ENCODE measurements around the gene PNPLA3. TPM values are rescaled to one million over a fixed set of nuclear protein-coding genes. Genes with fewer than 3 reads are reported as not detected.

Gene PNPLA3
- total RNA-seq, 4 donors from 2014 or later, result 0.32 TPM; not detected in 3

DNA sequence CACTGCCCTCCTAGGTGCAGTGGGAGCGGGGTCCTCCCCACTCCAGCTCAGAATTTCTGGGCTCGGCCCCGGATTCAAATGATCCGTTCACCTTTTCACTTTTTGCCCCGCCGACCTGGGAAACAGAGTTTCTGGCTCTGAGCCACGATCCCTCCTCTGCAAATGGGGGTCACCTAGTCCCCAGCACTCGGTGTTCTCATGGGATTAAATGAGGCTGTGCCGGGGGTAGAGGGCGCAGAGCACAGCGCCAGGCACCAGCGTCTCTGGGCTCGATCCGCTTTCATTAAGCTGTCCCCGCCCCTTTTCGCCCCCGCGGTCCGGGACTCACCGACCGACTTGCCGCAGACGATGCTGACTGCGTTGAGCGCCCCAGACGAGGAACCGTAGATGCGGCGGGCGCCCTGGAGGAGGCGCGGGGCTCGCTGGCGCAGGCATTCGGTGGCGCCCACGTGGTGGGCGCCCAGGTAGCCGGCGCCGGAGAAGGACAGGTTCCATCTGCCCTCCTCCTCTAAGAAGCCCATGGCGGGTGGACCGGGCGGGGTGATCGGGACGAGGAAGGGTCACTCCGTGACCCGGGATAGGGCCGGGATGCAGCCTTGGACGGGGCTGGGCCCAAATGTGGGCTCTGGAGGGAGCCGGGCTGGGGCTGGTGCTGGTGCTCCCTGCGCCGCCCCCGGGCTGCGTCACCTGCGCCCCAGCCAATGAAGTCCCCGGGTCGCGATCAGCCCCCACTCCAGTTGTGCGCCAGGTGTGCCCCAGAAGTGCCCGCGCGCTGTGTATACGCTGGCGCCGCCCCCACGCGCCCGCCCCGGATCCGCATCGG is 32.0 kb upstream of the PNPLA3 start, which contains the start of gene PNPLA5:
Gene PNPLA5, minus strand, starts transcription at position 654 of the 823 bp plus-strand sequence. Its CDS starts 133 bp downstream, at position 521.
- no peak within 1 kb of the TSS for H3K4me3 ChIP-seq
- intact Hi-C loops (cut with DNase I; ENCODE audit: low total_unique reads) (no loop called here), in situ Hi-C loops (cut with MboI; ENCODE audit: low pct_ligation_motif_present in 1 of 4, low pct_unique_long_range_greater_than_20kb in 1 of 4, low sequenced_read_pairs in 3 of 4) (no loop called here)
- no peak for TF ChIP-seq EP300 (IDR thresholded peaks at IDR 0.05; ENCODE audit: low read depth)
- no peak for TF ChIP-seq POLR2A (IDR thresholded peaks at IDR 0.05)
- TF ChIP-seq, protein P1, sequence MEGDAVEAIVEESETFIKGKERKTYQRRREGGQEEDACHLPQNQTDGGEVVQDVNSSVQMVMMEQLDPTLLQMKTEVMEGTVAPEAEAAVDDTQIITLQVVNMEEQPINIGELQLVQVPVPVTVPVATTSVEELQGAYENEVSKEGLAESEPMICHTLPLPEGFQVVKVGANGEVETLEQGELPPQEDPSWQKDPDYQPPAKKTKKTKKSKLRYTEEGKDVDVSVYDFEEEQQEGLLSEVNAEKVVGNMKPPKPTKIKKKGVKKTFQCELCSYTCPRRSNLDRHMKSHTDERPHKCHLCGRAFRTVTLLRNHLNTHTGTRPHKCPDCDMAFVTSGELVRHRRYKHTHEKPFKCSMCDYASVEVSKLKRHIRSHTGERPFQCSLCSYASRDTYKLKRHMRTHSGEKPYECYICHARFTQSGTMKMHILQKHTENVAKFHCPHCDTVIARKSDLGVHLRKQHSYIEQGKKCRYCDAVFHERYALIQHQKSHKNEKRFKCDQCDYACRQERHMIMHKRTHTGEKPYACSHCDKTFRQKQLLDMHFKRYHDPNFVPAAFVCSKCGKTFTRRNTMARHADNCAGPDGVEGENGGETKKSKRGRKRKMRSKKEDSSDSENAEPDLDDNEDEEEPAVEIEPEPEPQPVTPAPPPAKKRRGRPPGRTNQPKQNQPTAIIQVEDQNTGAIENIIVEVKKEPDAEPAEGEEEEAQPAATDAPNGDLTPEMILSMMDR (IDR thresholded peaks at IDR 0.05), result no peak
- no peak for TF ChIP-seq POLR2AphosphoS5 (IDR thresholded peaks at IDR 0.05)
- no peak within 1 kb of the TSS for H3K27ac ChIP-seq
- 10 to 16% methylated on average over 7 to 52 of the region's 72 CpGs for WGBS, 2 donors (ENCODE audit: low coverage in 1 of 2)
- H3K4me1 ChIP-seq, result peaks cover 0 to 8% (median 0%) of the 10 kb centered on the region in 4 donors
- peaks cover 64% of the 10 kb centered on the region for H3K27me3 ChIP-seq
- no peak for DNase-seq
- H3K36me3 ChIP-seq, result no peaks in the 10 kb centered on the region
- no peaks in the 10 kb centered on the region for H3K9me3 ChIP-seq

- Histone ChIP-seq H3K4me1 (peaks cover 0 to 8% (median 0%) of the 10 kb centered on the region in 4 donors), H3K36me3 (no peaks in the 10 kb centered on the region), H3K9me3 (no peaks in the 10 kb centered on the region), H3K27ac (no peak overlapping the region), H3K27me3 (peaks cover 63% of the 10 kb centered on the region), H3K4me3 (no peak overlapping the region)
- DNase-seq, result no peak
- no peak for TF ChIP-seq EP300 (IDR thresholded peaks at IDR 0.05; ENCODE audit: low read depth)
- TF ChIP-seq POLR2AphosphoS5 (IDR thresholded peaks at IDR 0.05), result no peak
- TF ChIP-seq, protein P1 (IDR thresholded peaks at IDR 0.05), result no peak
- no peak for TF ChIP-seq POLR2A (IDR thresholded peaks at IDR 0.05)
- 49 to 88% methylated on average over 7 to 14 of the region's 15 CpGs for WGBS, 2 donors (ENCODE audit: low coverage in 1 of 2)
- in situ Hi-C loops (cut with MboI; ENCODE audit: low pct_ligation_motif_present in 1 of 4, low pct_unique_long_range_greater_than_20kb in 1 of 4, low sequenced_read_pairs in 3 of 4), result no loop called here
- intact Hi-C loops (cut with DNase I; ENCODE audit: low total_unique reads), result no loop called here
Measured at GRCh38 chr22:43892183-43892894, 31.3 kb upstream of the PNPLA3 start.

- Histone ChIP-seq H3K27ac (no peak overlapping the region), H3K9me3 (no peaks in the 10 kb centered on the region), H3K36me3 (no peaks in the 10 kb centered on the region), H3K4me1 (peaks cover 0 to 8% (median 0%) of the 10 kb centered on the region in 4 donors), H3K4me3 (no peak overlapping the region), H3K27me3 (peaks cover 56% of the 10 kb centered on the region)
- DNase-seq, result no peak
- intact Hi-C loops (cut with DNase I; ENCODE audit: low total_unique reads), result no loop called here
- TF ChIP-seq POLR2A (IDR thresholded peaks at IDR 0.05) (no peak), POLR2AphosphoS5 (IDR thresholded peaks at IDR 0.05) (no peak), EP300 (IDR thresholded peaks at IDR 0.05; ENCODE audit: low read depth) (no peak)
- TF ChIP-seq, protein P1 (IDR thresholded peaks at IDR 0.05), result no peak
- WGBS, 2 donors (ENCODE audit: low coverage in 1 of 2), result 71% methylated on average over 4 of the region's 5 CpGs; no CpG with 5 or more reads in 1 of the 2 donors
- in situ Hi-C loops (cut with MboI; ENCODE audit: low pct_ligation_motif_present in 1 of 4, low pct_unique_long_range_greater_than_20kb in 1 of 4, low sequenced_read_pairs in 3 of 4), result no loop called here
Measured at GRCh38 chr22:43893266-43893665, 30.3 kb upstream of the PNPLA3 start.

DNA sequence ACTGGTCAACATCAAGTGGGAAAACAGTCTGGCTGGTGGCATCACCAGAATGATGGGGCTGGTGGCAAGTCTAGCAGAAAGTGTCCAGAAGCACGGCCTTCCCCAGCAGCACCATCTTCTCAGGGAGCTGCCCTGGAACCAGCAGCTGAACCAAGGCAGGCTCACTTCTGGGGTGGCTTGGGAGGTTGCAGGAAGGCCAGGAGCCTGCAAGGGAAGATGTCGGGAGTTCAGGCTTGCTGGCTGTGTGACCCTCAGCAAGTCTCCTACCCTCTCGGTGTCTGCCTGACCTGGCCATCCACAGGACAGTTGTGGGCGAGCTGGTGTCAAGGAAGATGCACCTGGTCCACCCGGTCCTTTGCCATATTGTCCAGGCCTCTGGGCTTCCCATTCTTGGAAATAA is 29.5 kb upstream of the PNPLA3 start:
- H3K9me3 ChIP-seq, result no peaks in the 10 kb centered on the region
- intact Hi-C loops (cut with DNase I; ENCODE audit: low total_unique reads), result no loop called here
- in situ Hi-C loops (cut with MboI; ENCODE audit: low pct_ligation_motif_present in 1 of 4, low pct_unique_long_range_greater_than_20kb in 1 of 4, low sequenced_read_pairs in 3 of 4), result no loop called here
- no peaks in the 10 kb centered on the region for H3K36me3 ChIP-seq
- H3K27me3 ChIP-seq, result peaks cover 49% of the 10 kb centered on the region
- DNase-seq, result no peak
- no peak overlapping the region for H3K4me3 ChIP-seq
- H3K27ac ChIP-seq, result no peak overlapping the region
- 80% methylated on average over 1 to 5 of the region's 5 CpGs for WGBS, 2 donors (ENCODE audit: low coverage in 1 of 2)
- TF ChIP-seq EP300 (IDR thresholded peaks at IDR 0.05; ENCODE audit: low read depth) (no peak), POLR2A (IDR thresholded peaks at IDR 0.05) (no peak), POLR2AphosphoS5 (IDR thresholded peaks at IDR 0.05) (no peak)
- TF ChIP-seq, protein P1 (IDR thresholded peaks at IDR 0.05), result no peak
- H3K4me1 ChIP-seq, result peaks cover 0 to 8% (median 0%) of the 10 kb centered on the region in 4 donors

Data from transverse colon (tissue), 4 donors.